CD4-positive, alpha-beta T cell treated with Interleukin-15 for 4 hours (primary cell): ENCODE measurements around the gene TMEM39A.

Source experiments
- DNase-seq: peaks from one replicate; pipeline ENCODE4 v3.0.0-alpha.2; 2020; ENCODE audit warnings: low spot score

Gene TMEM39A

GRCh38 chr3:119400466-119400865, 62.9 kb downstream of the TMEM39A start:
- DNase-seq: no peak

GRCh38 chr3:119396870-119397269, 66.5 kb downstream of the TMEM39A start:
- DNase-seq: no peak

- DNase-seq: no peak
Observed at GRCh38 chr3:119395923-119396358, 67.5 kb downstream of the TMEM39A start.

GRCh38 chr3:119388577-119388976, 74.8 kb downstream of the TMEM39A start:
- DNase-seq: no peak

GRCh38 chr3:119382134-119382533, 81.3 kb downstream of the TMEM39A start:
- no peak for DNase-seq

- no peak for DNase-seq
Observed at GRCh38 chr3:119380697-119381096, 82.7 kb downstream of the TMEM39A start.
